ENCODE measurements around the gene CDK9. TPM values are rescaled to one million over a fixed set of nuclear protein-coding genes. Genes with fewer than 3 reads are reported as not detected.
"Not testable (repeated sequence)": the region's sequence is repeated elsewhere in the genome, so short reads cannot be mapped to it uniquely, and the experiment has no call there.

The CDK9 gene
- total and polyA plus RNA-seq, 2 experiments from 2014 or later = 58.5 to 84.3 TPM

GRCh38 chr9:127833555-127833954, 47.7 kb downstream of the CDK9 start (continued):
- TF ChIP-seq ZNF462 (CRISPR knock-in tag; IDR thresholded peaks at IDR 0.05) = no peak
- no peak for TF ChIP-seq CTCF (conservative IDR thresholded peaks at IDR 0.05; ENCODE audit: low read depth in 2 of 2)

DNA sequence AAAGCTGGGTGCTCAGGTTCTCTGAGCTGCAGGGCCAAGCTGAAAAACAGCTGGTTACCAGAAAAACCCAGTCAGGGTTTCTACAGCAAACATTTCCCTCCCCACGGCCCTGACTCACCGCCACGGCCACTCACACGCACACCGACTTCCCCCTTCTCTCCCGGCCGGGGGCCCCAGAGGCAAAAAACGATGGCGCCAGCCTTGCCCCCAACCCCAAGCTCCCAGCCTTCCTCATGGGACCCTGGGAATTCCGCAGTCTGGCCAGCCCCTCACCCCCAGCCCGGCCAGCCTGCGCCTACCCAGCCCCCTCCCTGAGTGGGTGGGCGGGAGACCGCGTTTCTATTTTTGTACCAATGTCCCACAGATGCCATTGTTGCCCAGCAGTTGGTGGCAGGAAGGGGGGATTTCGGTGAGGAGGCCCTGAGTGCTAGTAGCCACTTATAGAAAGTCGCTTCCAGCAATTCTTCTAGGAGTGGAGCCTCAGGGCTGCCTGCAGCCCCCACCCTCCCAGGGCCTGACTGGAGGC, 50.2 kb downstream of the CDK9 start:
- TF ChIP-seq, protein P1, sequence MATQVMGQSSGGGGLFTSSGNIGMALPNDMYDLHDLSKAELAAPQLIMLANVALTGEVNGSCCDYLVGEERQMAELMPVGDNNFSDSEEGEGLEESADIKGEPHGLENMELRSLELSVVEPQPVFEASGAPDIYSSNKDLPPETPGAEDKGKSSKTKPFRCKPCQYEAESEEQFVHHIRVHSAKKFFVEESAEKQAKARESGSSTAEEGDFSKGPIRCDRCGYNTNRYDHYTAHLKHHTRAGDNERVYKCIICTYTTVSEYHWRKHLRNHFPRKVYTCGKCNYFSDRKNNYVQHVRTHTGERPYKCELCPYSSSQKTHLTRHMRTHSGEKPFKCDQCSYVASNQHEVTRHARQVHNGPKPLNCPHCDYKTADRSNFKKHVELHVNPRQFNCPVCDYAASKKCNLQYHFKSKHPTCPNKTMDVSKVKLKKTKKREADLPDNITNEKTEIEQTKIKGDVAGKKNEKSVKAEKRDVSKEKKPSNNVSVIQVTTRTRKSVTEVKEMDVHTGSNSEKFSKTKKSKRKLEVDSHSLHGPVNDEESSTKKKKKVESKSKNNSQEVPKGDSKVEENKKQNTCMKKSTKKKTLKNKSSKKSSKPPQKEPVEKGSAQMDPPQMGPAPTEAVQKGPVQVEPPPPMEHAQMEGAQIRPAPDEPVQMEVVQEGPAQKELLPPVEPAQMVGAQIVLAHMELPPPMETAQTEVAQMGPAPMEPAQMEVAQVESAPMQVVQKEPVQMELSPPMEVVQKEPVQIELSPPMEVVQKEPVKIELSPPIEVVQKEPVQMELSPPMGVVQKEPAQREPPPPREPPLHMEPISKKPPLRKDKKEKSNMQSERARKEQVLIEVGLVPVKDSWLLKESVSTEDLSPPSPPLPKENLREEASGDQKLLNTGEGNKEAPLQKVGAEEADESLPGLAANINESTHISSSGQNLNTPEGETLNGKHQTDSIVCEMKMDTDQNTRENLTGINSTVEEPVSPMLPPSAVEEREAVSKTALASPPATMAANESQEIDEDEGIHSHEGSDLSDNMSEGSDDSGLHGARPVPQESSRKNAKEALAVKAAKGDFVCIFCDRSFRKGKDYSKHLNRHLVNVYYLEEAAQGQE (IDR thresholded peaks at IDR 0.05; ENCODE audit: unreplicated experiment) = no peak
- Histone ChIP-seq H3K9me2 (ENCODE audit: insufficient read depth) (no peaks in the 10 kb centered on the region), H3K4me2 (no peak overlapping the region), H3K4me1 (ENCODE audit: insufficient read depth) (no peaks in the 10 kb centered on the region), H3K36me3 (ENCODE audit: insufficient read depth) (no peaks in the 10 kb centered on the region), H3F3A (replicated peaks; ENCODE audit: low read depth) (no peaks in the 10 kb centered on the region), H3K27ac (ENCODE audit: low read depth) (no peak overlapping the region), H2AFZ (no peak overlapping the region), H3K27me3 (ENCODE audit: insufficient read depth) (no peaks in the 10 kb centered on the region), H4K20me1 (replicated peaks; ENCODE audit: insufficient read depth) (no peaks in the 10 kb centered on the region), H3K79me2 (replicated peaks; ENCODE audit: insufficient read depth) (no peaks in the 10 kb centered on the region), H3K4me3 (no peak overlapping the region)
- Mint-ChIP-seq H3K9me3 (no peaks in the 10 kb centered on the region), H3K4me1 (peaks cover 10% of the 10 kb centered on the region), H3K27me3 (ENCODE audit: insufficient read depth, low read depth, poor library complexity) (peaks cover 4% of the 10 kb centered on the region), H3K27ac (no peak overlapping the region), H3K4me3 (no peak overlapping the region), H3K36me3 (ENCODE audit: low read depth) (no peaks in the 10 kb centered on the region)
- ATAC-seq (no peak), DNase-seq (ENCODE audit: low spot score) (no peak)

DNA sequence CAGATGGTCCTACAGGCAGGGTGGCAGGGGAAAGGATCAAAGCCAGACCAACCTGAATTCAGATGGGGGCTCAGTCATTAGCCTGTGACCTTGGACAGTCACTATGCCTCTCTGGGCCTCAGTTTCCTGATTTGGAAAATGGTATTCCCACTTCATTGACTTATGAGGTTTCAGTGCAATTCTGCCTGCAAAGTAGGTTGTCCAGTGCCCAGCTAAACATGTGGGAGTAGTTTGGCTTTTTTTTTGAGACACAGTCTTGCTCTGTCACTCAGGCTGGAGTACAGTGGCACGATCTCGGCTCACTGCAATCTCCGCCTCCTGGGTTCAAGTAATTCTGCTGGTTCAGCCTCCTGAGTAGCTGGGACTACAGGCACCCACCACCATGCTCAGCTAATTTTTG, 50.7 kb downstream of the CDK9 start:
- H3K79me2 ChIP-seq (replicated peaks; ENCODE audit: insufficient read depth); H3K4me2 ChIP-seq; DNase-seq (ENCODE audit: low spot score): not testable (repeated sequence)

More for the DNA sequence above, 50.7 kb downstream of the CDK9 start:
- not testable (repeated sequence) for ATAC-seq; H3K27me3 Mint-ChIP-seq (ENCODE audit: insufficient read depth, low read depth, poor library complexity); H4K20me1 ChIP-seq (replicated peaks; ENCODE audit: insufficient read depth); H3K36me3 Mint-ChIP-seq (ENCODE audit: low read depth); H3K27ac ChIP-seq (ENCODE audit: low read depth); H3K9me3 Mint-ChIP-seq; H3K9me2 ChIP-seq (ENCODE audit: insufficient read depth); H3K4me3 ChIP-seq; H3F3A ChIP-seq (replicated peaks; ENCODE audit: low read depth); H3K27ac Mint-ChIP-seq; H3K4me1 ChIP-seq (ENCODE audit: insufficient read depth); H2AFZ ChIP-seq; H3K27me3 ChIP-seq (ENCODE audit: insufficient read depth); H3K36me3 ChIP-seq (ENCODE audit: insufficient read depth); H3K4me3 Mint-ChIP-seq
- peaks cover 10% of the 10 kb centered on the region for H3K4me1 Mint-ChIP-seq
